Adrenal gland (tissue), 5 donors: ENCODE data around the gene LRRC9.

Experiments
- CTCF ChIP-seq, 6 experiments: fragments of 450-650 bp in 4 of 6; fragments of 200-600 bp in 2 of 6; sonication (generic) in 1 of 6; IDR thresholded peaks; 1 replicate in 5 of 6; 2 replicates in 1 of 6; pipeline versions ENCODE4 v1.5.1 to v1.8.0; 2016 to 2021; ENCODE audit warnings: antibody characterized with exemption in 6 of 6, mild to moderate bottlenecking in 2 of 6, moderate library complexity in 1 of 6
- POLR2A ChIP-seq, 2 donors: fragments of 450-650 bp; IDR thresholded peaks; one replicate each; pipeline ENCODE4 v1.6.1; 2017; ENCODE audit warnings: antibody characterized with exemption in 2 of 2, mild to moderate bottlenecking in 2 of 2, moderate library complexity in 1 of 2
- donor health status: DM: no; HTN: no; CAD: no.

DNA sequence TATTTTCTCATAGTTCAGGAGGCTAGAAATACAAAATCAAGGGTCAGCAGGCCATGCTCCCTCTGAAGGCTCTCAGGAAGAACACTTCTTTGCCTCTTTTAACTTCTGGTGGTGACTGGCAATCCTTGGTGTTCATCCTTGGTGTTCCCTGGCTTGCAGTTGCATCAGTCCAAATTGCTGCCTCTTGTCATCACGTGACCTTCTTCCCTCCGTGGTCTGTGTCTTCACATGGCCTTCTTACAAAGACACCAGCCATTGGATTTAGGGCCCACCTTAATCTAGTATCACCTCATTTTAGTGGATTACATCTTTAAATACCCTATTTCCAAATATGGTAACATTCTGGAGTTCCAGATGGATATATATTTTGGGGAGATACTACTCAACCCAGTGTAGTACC lies 7.5 kb upstream of the LRRC9 start:
- no peak for TF ChIP-seq POLR2A (IDR thresholded peaks at IDR 0.05)
- no peak for TF ChIP-seq CTCF (IDR thresholded peaks at IDR 0.05)
